ENCODE results near the gene GPAM. TPM values are rescaled to one million over a fixed set of nuclear protein-coding genes. Genes with fewer than 3 reads are reported as not detected.

Gene GPAM
- total and polyA plus RNA-seq, 2 of the 8 experiments (the other 6 are each of a cell fraction or from before 2014, with no cell fraction given): 5.5 to 15.5 TPM

DNA sequence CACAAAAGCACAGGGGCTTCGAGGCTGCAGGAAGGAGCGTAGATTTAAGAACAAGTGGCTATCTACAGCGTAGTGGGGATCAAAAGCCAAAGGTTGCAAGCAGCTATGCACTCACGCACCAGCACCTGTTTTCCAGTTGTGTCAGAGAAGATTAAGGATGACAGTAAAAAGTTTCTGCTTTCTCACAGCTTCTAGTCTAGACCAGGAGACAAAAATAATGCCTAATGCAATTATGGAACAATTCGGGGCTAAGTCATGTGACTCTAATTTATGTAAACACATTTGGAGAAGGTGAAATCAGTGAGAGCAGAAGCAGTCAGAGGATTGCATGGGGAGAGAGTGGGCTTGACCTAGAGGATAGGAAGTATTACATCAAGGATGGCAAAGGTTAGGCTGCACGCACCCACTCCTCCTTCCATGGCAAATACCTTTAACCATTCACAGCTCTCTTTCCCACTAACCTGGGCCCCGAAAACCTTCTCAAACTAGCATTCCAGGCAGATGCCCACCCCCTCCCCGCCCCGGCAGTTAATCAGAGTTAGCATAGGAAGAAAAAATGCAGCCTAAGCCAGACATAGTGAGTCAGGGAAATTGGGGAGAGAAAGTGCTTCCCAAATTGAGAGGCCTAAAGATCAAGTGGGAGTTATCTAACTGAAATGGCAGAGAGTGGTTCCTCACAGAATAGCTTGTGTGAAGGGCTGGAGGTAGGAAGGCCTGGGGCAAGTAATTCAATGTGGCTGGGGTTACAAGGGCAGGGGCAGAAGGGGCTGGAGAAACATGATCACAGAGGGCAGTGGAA lies 48.2 kb upstream of the GPAM start:
- Histone ChIP-seq H4K20me1 (replicated peaks in 1 of 2; ENCODE audit: control insufficient read depth in 1 of 2, insufficient read depth in 2 of 2, low read length in 2 of 2) (no peaks in the 10 kb centered on the region), H3K23ac (ENCODE audit: insufficient read length) (no peak overlapping the region), H3K27ac (ENCODE audit: low read depth, low read length) (no peak overlapping the region), H3K79me2 (ENCODE audit: control insufficient read depth in 1 of 2, insufficient read depth in 2 of 2, low read length in 2 of 2) (no peaks in the 10 kb centered on the region), H3K79me1 (ENCODE audit: low read depth, low read length) (no peaks in the 10 kb centered on the region), H2AFZ (ENCODE audit: low read length) (no peak overlapping the region), H2AK5ac (ENCODE audit: low read depth, low read length) (no peak overlapping the region; the same call in 1 of the 2 replicates), H2BK15ac (ENCODE audit: low read length) (0 out of 2 replicates have a peak overlapping the region, but pooled peaks have one; percentile 54), H3K27me3 (replicated peaks in 1 of 4; ENCODE audit: control insufficient read depth in 3 of 4, extremely low read depth in 1 of 4, insufficient read depth in 3 of 4, low read length in 3 of 4) (no peaks in the 10 kb centered on the region), H3K18ac (ENCODE audit: extremely low read depth, low read length) (no peak overlapping the region), H4K91ac (replicated peaks; ENCODE audit: insufficient read length, low read length) (no peak overlapping the region), H3K56ac (replicated peaks; ENCODE audit: insufficient read length, low read depth, low read length) (no peak overlapping the region), H4K8ac (ENCODE audit: extremely low read depth, insufficient read depth, low read length) (no peak overlapping the region), H2BK12ac (ENCODE audit: low read depth, low read length) (0 out of 2 replicates have a peak overlapping the region, but pooled peaks have one; percentile 4), H2BK5ac (ENCODE audit: low read depth, low read length) (no peak overlapping the region), H3K36me3 (ENCODE audit: control insufficient read depth in 2 of 4, insufficient read depth in 4 of 4, low read length in 3 of 4) (no peaks in the 10 kb centered on the region), H3K23me2 (ENCODE audit: low read depth, low read length) (no peaks in the 10 kb centered on the region), H3K14ac (ENCODE audit: insufficient read length) (no peak overlapping the region), H3K4me1 (replicated peaks in 1 of 4; ENCODE audit: control insufficient read depth in 3 of 4, insufficient read depth in 4 of 4, low read length in 3 of 4) (peaks cover 0 to 5% (median 3%) of the 10 kb centered on the region in 4 experiments; a peak in 3 of 7 replicates), H3K4ac (replicated peaks; ENCODE audit: insufficient read length, low read depth, low read length) (no peak overlapping the region), H2BK20ac (ENCODE audit: low read length) (no peak overlapping the region), H4K5ac (ENCODE audit: insufficient read length, low read depth, low read length) (no peak overlapping the region), H3K4me3 (ENCODE audit: extremely low read depth in 1 of 4, insufficient read depth in 2 of 4, low read depth in 3 of 4, low read length in 4 of 4) (no peak overlapping the region), H2BK120ac (replicated peaks; ENCODE audit: low read depth, low read length) (no peak overlapping the region), H3K9me3 (ENCODE audit: insufficient read depth in 2 of 2, low read depth in 1 of 2, low read length in 1 of 2) (peaks cover 2 to 4% of the 10 kb centered on the region in 2 experiments; a peak in 2 of 4 replicates), H3K9ac (replicated peaks in 1 of 4; ENCODE audit: extremely low read depth in 1 of 4, low read depth in 3 of 4, low read length in 3 of 4) (no peak overlapping the region), H3K4me2 (ENCODE audit: insufficient read depth in 1 of 2, low read depth in 2 of 2, low read length in 2 of 2) (no peak overlapping the region)
- FAIRE-seq (no peak), DNase-seq (ENCODE audit: low read depth in 1 of 2, low spot score in 2 of 2) (no peak)
- CTCF ChIA-PET (ENCODE audit: partially characterized antibody): interaction anchor here (0.8 to 1.3 kb wide), 7 partner anchors 10 to 411 kb away, joined by 3 read pairs; no protein-coding TSS in a partner anchor
- WGBS, 2 experiments (ENCODE audit: extremely low coverage in 1 of 2, insufficient coverage in 1 of 2, insufficient read length in 1 of 2, insufficient replicate concordance in 2 of 2, low coverage in 1 of 2, low lambda C conversion rate in 2 of 2, missing lambda C conversion rate in 1 of 2): 82% methylated on average over 9 of the region's 9 CpGs; no CpG with 5 or more reads in 1 of the 2 experiments
- POLR2A ChIA-PET (ENCODE audit: partially characterized antibody): no interaction called here
- TF ChIP-seq JUN (IDR thresholded peaks at IDR 0.05; ENCODE audit: low read depth, low read length) (no peak), ZNF274 (IDR thresholded peaks at IDR 0.05; ENCODE audit: borderline replicate concordance, extremely low read depth, low read length) (no peak), CTBP2 (IDR thresholded peaks at IDR 0.05; ENCODE audit: borderline replicate concordance, insufficient read depth, insufficient read length, low read length) (no peak), BCL11A (IDR thresholded peaks at IDR 0.05; ENCODE audit: low read depth in 2 of 2, low read length in 2 of 2) (no peak), SP2 (IDR thresholded peaks at IDR 0.05; ENCODE audit: low read length) (no peak), NANOG (IDR thresholded peaks at IDR 0.05; ENCODE audit: insufficient read depth, low read depth, low read length, poor library complexity, severe bottlenecking) (no peak), JUND (IDR thresholded peaks at IDR 0.05; ENCODE audit: low read length) (no peak), SP4 (IDR thresholded peaks at IDR 0.05; ENCODE audit: low read length) (no peak), EP300 (IDR thresholded peaks at IDR 0.05; ENCODE audit: borderline replicate concordance in 1 of 2, low read depth in 2 of 2, low read length in 2 of 2) (no peak), SIRT6 (IDR thresholded peaks at IDR 0.05; ENCODE audit: low read length) (no peak), SP1 (IDR thresholded peaks at IDR 0.05; ENCODE audit: low read depth, low read length) (no peak), POLR2AphosphoS5 (IDR thresholded peaks at IDR 0.05; ENCODE audit: low read depth, low read length) (no peak), RBBP5 (IDR thresholded peaks at IDR 0.05; ENCODE audit: borderline replicate concordance, low read depth, low read length) (no peak)

Data from H1 (cell line).